Liver (tissue), 9 donors: ENCODE measurements around the gene DPP6. TPM values are rescaled to one million over a fixed set of nuclear protein-coding genes. Genes with fewer than 3 reads are reported as not detected.

Experiments
- DNase-seq: peaks from one replicate; pipeline ENCODE4 v3.0.0-alpha.2; 2017; ENCODE audit warnings: low spot score
- H3K27ac ChIP-seq, 2 donors: one replicate each; pipeline ENCODE4 v1.7.0; 2013; ENCODE audit warnings: inconsistent platforms in 2 of 2, low read length in 2 of 2, control low read depth in 1 of 2, low read depth in 1 of 2, mild to moderate bottlenecking in 1 of 2
- H3K27me3 ChIP-seq, 4 donors: one replicate each; pipeline versions ENCODE4 v1.6.1 to v1.7.0; 2013; ENCODE audit warnings: low read length in 3 of 4, inconsistent platforms in 1 of 4, mild to moderate bottlenecking in 1 of 4, moderate library complexity in 1 of 4; ENCODE audit not compliant: control insufficient read depth in 4 of 4, insufficient read depth in 4 of 4
- H3K36me3 ChIP-seq, 4 donors: one replicate each; pipeline versions ENCODE4 v1.6.1 to v1.7.0; 2013; ENCODE audit warnings: low read length in 3 of 4, mild to moderate bottlenecking in 3 of 4, low read depth in 1 of 4, moderate library complexity in 1 of 4; ENCODE audit not compliant: control insufficient read depth in 4 of 4, insufficient read depth in 3 of 4
- H3K4me1 ChIP-seq, 4 donors: one replicate each; pipeline versions ENCODE4 v1.6.1 to v1.7.0; 2013; ENCODE audit warnings: low read length in 3 of 4, mild to moderate bottlenecking in 3 of 4, moderate library complexity in 1 of 4; ENCODE audit not compliant: control insufficient read depth in 4 of 4, insufficient read depth in 4 of 4
- H3K4me3 ChIP-seq, 3 donors: one replicate each; pipeline versions ENCODE4 v1.6.1 to v1.7.0; 2013; ENCODE audit warnings: low read length in 3 of 3, control low read depth in 1 of 3, low read depth in 1 of 3, mild to moderate bottlenecking in 1 of 3
- H3K9ac ChIP-seq, 2 donors: one replicate each; pipeline ENCODE4 v1.7.0; 2013; ENCODE audit warnings: low read length in 2 of 2, mild to moderate bottlenecking in 2 of 2, moderate library complexity in 2 of 2, control low read depth in 1 of 2, low read depth in 1 of 2
- H3K9me3 ChIP-seq, 4 donors: one replicate each; pipeline versions ENCODE4 v1.6.1 to v1.7.0; 2013; ENCODE audit warnings: low read length in 3 of 4; ENCODE audit not compliant: control insufficient read depth in 4 of 4
- FOXA1 ChIP-seq: IDR thresholded peaks from 2 replicates; pipeline ENCODE4 v1.6.1; 2016; ENCODE audit warnings: antibody characterized with exemption
- GABPA ChIP-seq, 2 donors: IDR thresholded peaks in 1 of 2; conservative IDR thresholded peaks in 1 of 2; 2 replicates each; pipeline ENCODE4 v1.6.1; 2016; ENCODE audit warnings: antibody characterized with exemption in 2 of 2, mild to moderate bottlenecking in 1 of 2, moderate library complexity in 1 of 2
- HNF4A ChIP-seq, 2 donors: conservative IDR thresholded peaks; 2 replicates each; pipeline ENCODE4 v1.6.1; 2016; ENCODE audit warnings: antibody characterized with exemption in 2 of 2, mild to moderate bottlenecking in 2 of 2
- HNF4G ChIP-seq: IDR thresholded peaks from 2 replicates; pipeline ENCODE4 v1.6.1; 2016; ENCODE audit warnings: antibody characterized with exemption
- JUND ChIP-seq, 2 donors: IDR thresholded peaks; 2 replicates each; pipeline ENCODE4 v1.6.1; 2016; ENCODE audit warnings: antibody characterized with exemption in 2 of 2
- RAD21 ChIP-seq, 2 donors: IDR thresholded peaks; 2 replicates each; pipeline ENCODE4 v1.6.1; 2016; ENCODE audit warnings: antibody characterized with exemption in 2 of 2, mild to moderate bottlenecking in 2 of 2
- RXRA ChIP-seq, 2 donors: IDR thresholded peaks; 2 replicates each; pipeline ENCODE4 v1.6.1; 2017 to 2018; ENCODE audit warnings: antibody characterized with exemption in 2 of 2, mild to moderate bottlenecking in 1 of 2
- YY1 ChIP-seq: IDR thresholded peaks from 2 replicates; pipeline ENCODE4 v1.6.1; 2016; ENCODE audit warnings: antibody characterized with exemption, mild to moderate bottlenecking
- WGBS: extraction: QIAGEN DNeasy Blood & Tissue Kit; methylation state at CpG from one replicate; pipeline ENCODE4 v1.1.7; 2013; 5-methylcytosine and 5-hydroxymethylcytosine counted together
- polyA plus RNA-seq, 2 donors: library from polyadenylated mRNA; stranded (reverse) in 1 of 2; unstranded in 1 of 2; fragments of 200-250 nt in 1 of 2; fragments of >200 nt in 1 of 2; fragmentation: Nextera tagmentation in 1 of 2; extraction: Ambion mirVana in 1 of 2; gene quantifications; one replicate each; pipeline versions ENCODE4 v1.2.1 to v1.2.3, GENCODE V29; 2013 to 2015
- total RNA-seq, 2 donors: library from RNA; depleted of rRNA; stranded (reverse); fragments of >200 nt; gene quantifications; one replicate each; pipeline ENCODE4 v1.2.3, GENCODE V29; 2014
- TF ChIP-seq, protein P1 (sequence below): IDR thresholded peaks from 2 replicates; pipeline ENCODE4 v1.6.1; 2016; ENCODE audit warnings: antibody characterized with exemption
- TF ChIP-seq, protein P2 (sequence below): IDR thresholded peaks from 2 replicates; pipeline ENCODE4 v1.6.1; 2016; ENCODE audit warnings: antibody characterized with exemption, mild to moderate bottlenecking
- TF ChIP-seq, protein P3 (sequence below): fragments of 150-350 bp; IDR thresholded peaks from 2 replicates; pipeline ENCODE4 v1.5.1; 2017; ENCODE audit warnings: improper control_type of control experiment, low read depth, low read length; ENCODE audit not compliant: missing input control
- donor health status: healthy.
- donor health status: healthy.
- donor health status: healthy.
- donor health status: healthy.
- donor health status: healthy.

The DPP6 gene
- total and polyA plus RNA-seq, 4 donors = 0.01 TPM; not detected in 3

DNA sequence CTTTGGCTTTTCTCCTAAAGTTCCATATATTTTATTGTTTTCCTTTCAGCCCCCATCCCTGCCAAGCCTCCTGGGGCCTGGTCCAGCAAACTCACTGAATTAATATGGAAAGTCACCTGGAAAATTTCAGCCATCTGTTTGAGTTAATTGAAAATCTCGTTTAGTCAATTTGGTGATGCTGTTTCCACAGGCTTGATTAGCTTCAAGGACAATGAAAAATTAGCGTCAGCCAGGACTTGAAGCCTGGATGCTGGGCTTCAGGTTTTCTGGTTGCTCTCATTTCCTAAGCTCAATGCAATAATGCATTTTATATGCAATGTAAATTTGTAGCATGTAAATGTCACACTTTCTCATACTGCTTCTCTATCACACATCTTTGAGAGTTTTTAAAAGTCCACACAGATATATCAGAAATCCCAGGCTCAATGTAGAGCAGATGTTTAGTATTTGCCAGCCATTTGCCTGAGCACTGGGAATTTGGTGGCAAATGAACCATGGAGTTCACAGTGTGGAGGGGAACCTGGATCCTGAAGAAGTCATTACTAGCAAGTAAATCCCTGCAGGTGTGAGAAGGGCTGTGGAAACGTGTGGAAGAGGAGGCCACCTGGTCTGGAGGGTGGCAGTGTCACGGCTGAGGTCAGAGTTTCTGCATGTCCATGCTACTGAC is 722.2 kb downstream of the DPP6 start:
- TF ChIP-seq HNF4A (conservative IDR thresholded peaks at IDR 0.05) (no peak), JUND (IDR thresholded peaks at IDR 0.05) (no peak), RAD21 (IDR thresholded peaks at IDR 0.05) (no peak), RXRA (IDR thresholded peaks at IDR 0.05) (no peak), YY1 (no peak), HNF4G (no peak)
- TF ChIP-seq, protein P1, sequence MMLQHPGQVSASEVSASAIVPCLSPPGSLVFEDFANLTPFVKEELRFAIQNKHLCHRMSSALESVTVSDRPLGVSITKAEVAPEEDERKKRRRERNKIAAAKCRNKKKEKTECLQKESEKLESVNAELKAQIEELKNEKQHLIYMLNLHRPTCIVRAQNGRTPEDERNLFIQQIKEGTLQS = no peak
- TF ChIP-seq, protein P2, sequence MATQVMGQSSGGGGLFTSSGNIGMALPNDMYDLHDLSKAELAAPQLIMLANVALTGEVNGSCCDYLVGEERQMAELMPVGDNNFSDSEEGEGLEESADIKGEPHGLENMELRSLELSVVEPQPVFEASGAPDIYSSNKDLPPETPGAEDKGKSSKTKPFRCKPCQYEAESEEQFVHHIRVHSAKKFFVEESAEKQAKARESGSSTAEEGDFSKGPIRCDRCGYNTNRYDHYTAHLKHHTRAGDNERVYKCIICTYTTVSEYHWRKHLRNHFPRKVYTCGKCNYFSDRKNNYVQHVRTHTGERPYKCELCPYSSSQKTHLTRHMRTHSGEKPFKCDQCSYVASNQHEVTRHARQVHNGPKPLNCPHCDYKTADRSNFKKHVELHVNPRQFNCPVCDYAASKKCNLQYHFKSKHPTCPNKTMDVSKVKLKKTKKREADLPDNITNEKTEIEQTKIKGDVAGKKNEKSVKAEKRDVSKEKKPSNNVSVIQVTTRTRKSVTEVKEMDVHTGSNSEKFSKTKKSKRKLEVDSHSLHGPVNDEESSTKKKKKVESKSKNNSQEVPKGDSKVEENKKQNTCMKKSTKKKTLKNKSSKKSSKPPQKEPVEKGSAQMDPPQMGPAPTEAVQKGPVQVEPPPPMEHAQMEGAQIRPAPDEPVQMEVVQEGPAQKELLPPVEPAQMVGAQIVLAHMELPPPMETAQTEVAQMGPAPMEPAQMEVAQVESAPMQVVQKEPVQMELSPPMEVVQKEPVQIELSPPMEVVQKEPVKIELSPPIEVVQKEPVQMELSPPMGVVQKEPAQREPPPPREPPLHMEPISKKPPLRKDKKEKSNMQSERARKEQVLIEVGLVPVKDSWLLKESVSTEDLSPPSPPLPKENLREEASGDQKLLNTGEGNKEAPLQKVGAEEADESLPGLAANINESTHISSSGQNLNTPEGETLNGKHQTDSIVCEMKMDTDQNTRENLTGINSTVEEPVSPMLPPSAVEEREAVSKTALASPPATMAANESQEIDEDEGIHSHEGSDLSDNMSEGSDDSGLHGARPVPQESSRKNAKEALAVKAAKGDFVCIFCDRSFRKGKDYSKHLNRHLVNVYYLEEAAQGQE = no peak
- TF ChIP-seq, protein P3, sequence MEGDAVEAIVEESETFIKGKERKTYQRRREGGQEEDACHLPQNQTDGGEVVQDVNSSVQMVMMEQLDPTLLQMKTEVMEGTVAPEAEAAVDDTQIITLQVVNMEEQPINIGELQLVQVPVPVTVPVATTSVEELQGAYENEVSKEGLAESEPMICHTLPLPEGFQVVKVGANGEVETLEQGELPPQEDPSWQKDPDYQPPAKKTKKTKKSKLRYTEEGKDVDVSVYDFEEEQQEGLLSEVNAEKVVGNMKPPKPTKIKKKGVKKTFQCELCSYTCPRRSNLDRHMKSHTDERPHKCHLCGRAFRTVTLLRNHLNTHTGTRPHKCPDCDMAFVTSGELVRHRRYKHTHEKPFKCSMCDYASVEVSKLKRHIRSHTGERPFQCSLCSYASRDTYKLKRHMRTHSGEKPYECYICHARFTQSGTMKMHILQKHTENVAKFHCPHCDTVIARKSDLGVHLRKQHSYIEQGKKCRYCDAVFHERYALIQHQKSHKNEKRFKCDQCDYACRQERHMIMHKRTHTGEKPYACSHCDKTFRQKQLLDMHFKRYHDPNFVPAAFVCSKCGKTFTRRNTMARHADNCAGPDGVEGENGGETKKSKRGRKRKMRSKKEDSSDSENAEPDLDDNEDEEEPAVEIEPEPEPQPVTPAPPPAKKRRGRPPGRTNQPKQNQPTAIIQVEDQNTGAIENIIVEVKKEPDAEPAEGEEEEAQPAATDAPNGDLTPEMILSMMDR = no peak
- H3K27ac ChIP-seq = no peak overlapping the region
- no peak overlapping the region for H3K9ac ChIP-seq
- H3K4me1 ChIP-seq = no peaks in the 10 kb centered on the region
- no peaks in the 10 kb centered on the region for H3K27me3 ChIP-seq
- H3K4me3 ChIP-seq = no peak overlapping the region
- no peak for DNase-seq
- no peaks in the 10 kb centered on the region for H3K9me3 ChIP-seq
- H3K36me3 ChIP-seq = no peaks in the 10 kb centered on the region
- 64% methylated on average over 4 of the region's 4 CpGs for WGBS

DNA sequence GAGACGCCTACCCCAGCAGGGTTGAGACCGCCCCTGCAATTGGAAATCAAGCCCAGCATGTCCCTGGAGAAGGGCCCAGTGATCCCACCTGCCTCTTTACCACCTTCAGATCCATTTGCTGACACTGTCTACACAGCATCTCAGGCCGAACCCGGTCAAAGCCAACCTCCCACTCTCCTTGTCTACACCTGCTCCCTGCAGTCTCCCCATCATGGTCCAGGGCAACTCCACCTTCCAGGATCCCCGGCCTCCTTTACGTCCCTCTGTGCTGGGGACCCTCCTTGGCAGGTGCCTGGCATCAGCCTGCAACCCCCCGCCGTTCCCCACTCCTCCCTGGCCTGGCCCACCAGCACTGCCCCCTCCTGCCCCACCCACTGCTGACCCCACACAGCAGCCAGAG is 723.5 kb downstream of the DPP6 start:
- TF ChIP-seq, protein P3 = no peak
- TF ChIP-seq RAD21 (IDR thresholded peaks at IDR 0.05) = no peak
- no peak for TF ChIP-seq HNF4A (conservative IDR thresholded peaks at IDR 0.05)
- no peak for TF ChIP-seq YY1
- TF ChIP-seq FOXA1 = no peak
- TF ChIP-seq GABPA (IDR thresholded peaks at IDR 0.05 in 1 of 2, conservative IDR thresholded peaks at IDR 0.05 in 1 of 2) = no peak
- DNase-seq = no peak
- H3K27ac ChIP-seq = no peak overlapping the region

More for the DNA sequence above, 723.5 kb downstream of the DPP6 start:
- WGBS = 91% methylated on average over 8 of the region's 8 CpGs
- H3K4me1 ChIP-seq = no peaks in the 10 kb centered on the region
- no peak overlapping the region for H3K9ac ChIP-seq
- no peaks in the 10 kb centered on the region for H3K9me3 ChIP-seq
- no peaks in the 10 kb centered on the region for H3K36me3 ChIP-seq
- no peaks in the 10 kb centered on the region for H3K27me3 ChIP-seq
- H3K4me3 ChIP-seq = no peak overlapping the region
